ENCODE data around the gene SLC35E1. TPM values are rescaled to one million over a fixed set of nuclear protein-coding genes. Genes with fewer than 3 reads are reported as not detected.

SLC35E1 gene
- total RNA-seq, 2 experiments from 2014 or later: 46.2 to 46.3 TPM

DNA sequence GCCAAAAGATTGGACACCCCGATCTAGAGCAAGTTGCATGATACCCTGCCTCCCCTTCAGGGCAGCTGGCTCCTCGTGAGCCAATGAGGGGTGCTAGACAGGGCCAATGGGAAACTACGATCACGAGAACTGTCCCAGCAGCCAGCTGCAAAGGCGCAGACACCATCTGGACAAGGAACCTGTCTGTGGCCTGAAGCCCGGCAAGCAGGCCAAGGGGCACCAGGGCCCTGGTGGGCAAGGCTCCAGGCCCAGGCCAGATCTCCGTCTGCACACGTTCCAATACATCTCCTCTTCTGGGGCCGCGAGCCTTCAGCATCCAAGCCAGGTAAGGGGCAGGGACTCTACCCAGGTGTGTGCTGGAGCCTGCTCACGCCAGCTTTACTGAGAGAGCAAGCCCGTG is 35.6 kb upstream of the SLC35E1 start:
- Mint-ChIP-seq H3K9me3 (ENCODE audit: low read depth) (no peaks in the 10 kb centered on the region), H3K4me1 (peaks cover 40% of the 10 kb centered on the region), H3K36me3 (no peaks in the 10 kb centered on the region), H3K27me3 (no peaks in the 10 kb centered on the region), H3K27ac (peak overlapping the region; percentile 45), H3K4me3 (no peak overlapping the region)
- CTCF ChIA-PET: interaction anchor here (0.6 to 1.3 kb wide), 3 partner anchors 16 to 20 kb away, joined by 3 read pairs; partner anchors contain the start of gene MED26
- no peak for ATAC-seq
- no peak for DNase-seq

DNA sequence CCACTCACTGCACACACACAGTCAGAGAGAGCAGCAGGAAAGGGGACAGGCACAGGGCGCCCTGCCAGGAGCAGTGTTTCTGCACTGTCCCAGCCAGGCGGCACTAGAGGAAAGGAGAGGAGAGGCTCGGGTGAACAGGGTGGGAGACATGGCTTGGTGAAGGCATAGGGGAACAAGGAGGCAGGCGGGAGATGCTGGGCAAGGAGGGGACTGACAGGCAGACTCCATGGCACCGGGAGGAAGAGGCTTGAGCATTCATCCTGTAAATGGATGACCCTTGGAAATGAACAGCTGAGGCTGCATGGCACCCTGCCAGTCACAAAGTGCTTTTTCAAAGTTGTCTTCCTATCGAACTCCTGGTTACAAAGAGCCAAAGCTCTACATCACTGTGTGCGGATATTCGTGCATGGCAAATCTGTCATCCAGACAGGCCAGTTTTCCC is 33.4 kb upstream of the SLC35E1 start:
- Mint-ChIP-seq H3K9me3 (ENCODE audit: low read depth) (no peaks in the 10 kb centered on the region), H3K4me3 (no peak overlapping the region), H3K27me3 (no peaks in the 10 kb centered on the region), H3K4me1 (peaks cover 27% of the 10 kb centered on the region), H3K27ac (peak overlapping the region; percentile 4), H3K36me3 (no peaks in the 10 kb centered on the region)
- DNase-seq: no peak
- CTCF ChIA-PET: no interaction called here
- ATAC-seq: no peak

DNA sequence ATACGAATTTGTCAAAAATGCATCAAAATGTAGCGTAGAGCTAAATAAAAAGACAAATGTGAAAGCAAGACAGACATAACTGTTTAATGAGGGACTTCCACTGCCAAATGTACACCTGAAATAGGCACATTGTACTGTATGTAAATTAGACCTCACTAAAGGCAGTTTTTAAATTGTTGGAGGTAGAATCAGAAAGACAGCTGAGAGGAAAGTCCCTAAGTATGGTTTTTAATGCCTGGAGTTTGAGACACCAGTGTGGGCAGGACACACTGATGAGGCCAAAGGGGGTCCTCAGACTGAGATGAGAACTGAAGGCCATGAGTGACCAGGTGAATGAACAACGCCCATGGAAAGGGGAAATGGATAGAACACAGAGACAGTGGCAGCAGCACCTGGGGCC is 32.9 kb upstream of the SLC35E1 start:
- Mint-ChIP-seq H3K27me3 (no peaks in the 10 kb centered on the region), H3K4me1 (peaks cover 28% of the 10 kb centered on the region), H3K36me3 (no peaks in the 10 kb centered on the region), H3K9me3 (ENCODE audit: low read depth) (no peaks in the 10 kb centered on the region), H3K4me3 (no peak overlapping the region), H3K27ac (no peak overlapping the region)
- ATAC-seq (no peak), DNase-seq (no peak)
- CTCF ChIA-PET: no interaction called here

DNA sequence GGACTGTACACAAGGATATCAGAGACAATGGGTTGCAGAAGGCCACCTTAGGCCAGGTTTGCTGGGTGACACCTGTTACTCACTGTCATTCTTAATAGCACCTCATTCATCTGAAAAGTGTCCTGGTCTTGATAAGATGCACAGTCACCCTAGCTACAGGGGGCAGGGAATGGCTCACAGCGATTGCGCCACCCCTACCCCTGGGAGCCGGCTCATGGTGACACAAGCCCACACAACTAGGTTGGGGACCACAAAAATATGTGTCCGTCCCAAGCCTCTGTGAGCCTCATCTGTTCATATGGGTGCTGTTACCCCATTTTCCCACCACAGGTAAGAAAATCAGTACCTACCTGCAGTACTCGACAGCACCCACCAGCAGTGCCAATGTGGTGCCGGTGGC is 32.4 kb upstream of the SLC35E1 start:
- H3K9me3 Mint-ChIP-seq (ENCODE audit: low read depth): no peaks in the 10 kb centered on the region
- no peaks in the 10 kb centered on the region for H3K27me3 Mint-ChIP-seq
- CTCF ChIA-PET: interaction anchor here (1.3 kb wide), 1 partner anchor 17 kb away, joined by 4 read pairs; no protein-coding TSS in a partner anchor
- H3K4me3 Mint-ChIP-seq: no peak overlapping the region
- peaks cover 27% of the 10 kb centered on the region for H3K4me1 Mint-ChIP-seq
- DNase-seq (no peak), ATAC-seq (no peak)
- no peak overlapping the region for H3K27ac Mint-ChIP-seq
- no peaks in the 10 kb centered on the region for H3K36me3 Mint-ChIP-seq

DNA sequence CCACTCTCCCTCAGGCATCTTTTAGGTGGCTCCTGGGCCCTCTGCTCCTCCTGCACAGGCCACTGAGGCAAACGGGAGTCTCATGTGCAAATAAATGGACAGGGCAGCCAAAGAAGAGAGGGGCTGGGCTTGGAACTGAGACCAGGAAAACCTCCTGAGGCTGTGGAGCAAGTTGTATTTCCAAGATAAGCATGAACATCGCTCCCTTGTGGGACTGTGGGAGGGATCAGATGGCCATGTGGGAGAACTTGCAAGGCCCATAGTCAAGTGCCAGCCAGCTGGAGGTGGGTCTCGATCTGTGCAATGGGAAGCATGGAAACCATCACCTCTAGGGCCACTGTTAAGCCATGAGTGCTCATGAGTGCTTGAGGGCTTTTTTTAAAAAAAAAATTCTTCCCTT is 30.9 kb upstream of the SLC35E1 start:
- Mint-ChIP-seq H3K4me3 (no peak overlapping the region), H3K9me3 (ENCODE audit: low read depth) (no peaks in the 10 kb centered on the region), H3K4me1 (peaks cover 22% of the 10 kb centered on the region), H3K36me3 (no peaks in the 10 kb centered on the region), H3K27me3 (no peaks in the 10 kb centered on the region), H3K27ac (no peak overlapping the region)
- DNase-seq (no peak), ATAC-seq (no peak)
- CTCF ChIA-PET: no interaction called here

DNA sequence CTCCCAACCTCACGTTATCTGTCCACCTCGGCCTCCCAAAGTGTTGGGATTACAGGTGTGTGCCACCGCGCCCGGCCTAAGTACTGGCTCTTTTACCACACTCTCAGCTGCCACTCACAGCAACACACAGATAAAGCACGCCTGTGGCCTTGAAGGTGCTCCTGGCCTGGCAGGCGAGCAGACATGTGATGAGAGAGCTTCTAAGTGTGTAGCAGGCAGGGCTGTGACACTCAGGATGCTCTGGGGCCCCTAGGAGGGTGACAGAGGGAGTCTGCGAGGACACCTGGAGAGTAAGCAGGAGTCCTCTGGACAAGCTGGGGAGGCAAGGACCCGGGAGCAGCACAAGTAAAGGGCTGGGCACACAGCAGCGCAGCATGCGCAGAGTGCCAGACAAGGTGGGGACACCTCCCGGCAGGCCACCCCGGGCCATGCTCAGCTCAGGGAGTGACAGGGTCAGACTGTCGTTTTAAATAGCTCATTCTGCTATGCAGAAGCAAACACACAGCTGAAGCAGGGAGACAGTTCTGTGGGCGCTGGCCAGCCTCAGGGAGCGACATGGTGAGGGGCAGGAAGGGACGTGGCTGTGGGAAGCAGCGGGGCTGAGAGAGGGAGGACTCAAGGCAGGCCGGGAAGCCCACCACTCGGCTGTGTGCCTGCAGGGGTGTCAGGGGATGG is 29.3 kb upstream of the SLC35E1 start:
- no peak for DNase-seq
- H3K27me3 Mint-ChIP-seq: no peaks in the 10 kb centered on the region
- no peaks in the 10 kb centered on the region for H3K36me3 Mint-ChIP-seq
- no peak overlapping the region for H3K4me3 Mint-ChIP-seq
- no peaks in the 10 kb centered on the region for H3K9me3 Mint-ChIP-seq (ENCODE audit: low read depth)
- CTCF ChIA-PET: interaction anchor here (1.1 kb wide), 1 partner anchor 45 kb away, joined by 3 read pairs; no protein-coding TSS in a partner anchor
- peaks cover 26% of the 10 kb centered on the region for H3K4me1 Mint-ChIP-seq
- H3K27ac Mint-ChIP-seq: no peak overlapping the region
- ATAC-seq: no peak

DNA sequence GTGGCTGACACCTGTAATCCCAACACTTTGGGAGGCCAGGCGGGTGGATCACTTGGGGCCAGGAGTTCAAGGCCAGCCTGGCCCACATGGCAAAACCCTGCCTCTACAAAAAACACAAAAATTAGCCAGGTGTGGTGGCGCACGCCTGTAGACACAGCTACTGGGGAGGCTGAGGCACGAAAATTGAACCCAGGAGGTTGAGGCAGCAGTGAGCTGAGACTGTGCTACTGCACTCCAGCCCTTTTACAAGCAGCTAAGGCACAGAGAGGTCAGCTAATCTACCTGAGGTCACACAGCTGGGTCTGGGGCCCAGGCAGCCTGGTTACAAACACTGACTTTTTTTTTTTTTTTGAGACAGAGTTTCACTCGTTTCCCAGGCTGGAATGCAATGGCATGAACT is 28.6 kb upstream of the SLC35E1 start:
- Mint-ChIP-seq H3K27me3 (no peaks in the 10 kb centered on the region), H3K9me3 (ENCODE audit: low read depth) (no peaks in the 10 kb centered on the region), H3K4me3 (no peak overlapping the region), H3K36me3 (no peaks in the 10 kb centered on the region), H3K4me1 (peaks cover 33% of the 10 kb centered on the region), H3K27ac (no peak overlapping the region)
- CTCF ChIA-PET: interaction anchor here (1.0 to 1.1 kb wide), 3 partner anchors 11 to 45 kb away, joined by 3 to 5 read pairs (median 3); no protein-coding TSS in a partner anchor
- DNase-seq: no peak
- ATAC-seq: no peak

DNA sequence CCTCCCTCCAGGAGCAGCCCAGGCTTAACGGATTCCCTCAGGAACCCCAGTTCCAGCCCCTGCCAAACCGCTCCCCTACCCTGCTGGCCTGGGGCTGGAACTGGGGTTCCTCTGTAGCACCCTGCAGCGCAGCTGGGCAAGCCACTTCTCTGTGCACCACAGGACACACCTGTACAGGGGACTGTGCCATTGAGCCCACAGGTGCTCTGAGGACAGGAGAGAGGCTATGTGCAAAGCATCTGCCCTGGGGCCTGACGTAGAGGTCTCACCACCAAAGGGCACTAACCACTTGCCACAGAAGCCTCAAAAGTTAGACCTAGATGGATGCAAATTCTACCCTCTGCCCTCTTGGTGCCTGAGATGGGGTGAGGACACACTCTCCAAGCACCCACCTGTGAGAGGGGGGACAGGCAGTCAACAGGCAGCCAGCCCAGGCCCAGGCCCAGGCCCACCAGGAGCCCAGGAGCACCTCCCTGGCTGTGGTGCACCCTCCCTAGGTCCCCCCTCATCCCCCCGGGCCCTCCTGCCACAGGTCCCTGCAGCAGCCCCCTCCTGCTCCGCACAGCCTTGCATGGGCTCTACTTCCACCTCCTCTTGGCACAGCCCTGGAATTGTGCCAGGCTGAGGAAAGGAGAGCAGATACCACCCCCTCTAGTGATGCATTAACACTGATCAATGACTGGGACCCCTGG is 27.6 kb upstream of the SLC35E1 start:
- CTCF ChIA-PET: interaction anchor here (1.0 to 1.7 kb wide), 3 partner anchors 12 kb away, joined by 3 to 5 read pairs (median 5); no protein-coding TSS in a partner anchor
- no peaks in the 10 kb centered on the region for H3K27me3 Mint-ChIP-seq

DNA sequence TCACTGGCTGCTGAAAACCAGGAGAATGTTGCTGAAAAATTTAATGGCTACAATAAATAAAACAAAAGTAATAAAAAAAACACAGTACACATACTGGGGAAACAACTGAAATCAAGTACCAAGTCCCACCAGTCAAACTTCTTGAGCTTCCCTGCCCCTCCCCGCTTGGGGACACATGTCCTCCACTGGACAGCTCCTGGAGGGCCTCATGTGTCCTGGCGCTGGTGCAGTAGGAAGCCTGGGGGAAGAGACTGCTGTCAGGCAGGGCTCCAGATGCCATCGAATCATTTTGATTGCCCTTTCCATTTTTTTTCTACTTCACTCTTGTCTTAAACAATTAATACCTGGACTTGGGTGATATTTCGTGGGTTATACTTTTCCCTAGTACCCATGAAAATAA is 26.6 kb upstream of the SLC35E1 start:
- peaks cover 45% of the 10 kb centered on the region for H3K4me1 Mint-ChIP-seq
- H3K4me3 Mint-ChIP-seq: no peak overlapping the region
- no peaks in the 10 kb centered on the region for H3K9me3 Mint-ChIP-seq (ENCODE audit: low read depth)
- ATAC-seq (no peak), DNase-seq (no peak)
- H3K27me3 Mint-ChIP-seq: no peaks in the 10 kb centered on the region
- no peak overlapping the region for H3K27ac Mint-ChIP-seq
- CTCF ChIA-PET: interaction anchor here (1.7 kb wide), 1 partner anchor 11 kb away, joined by 5 read pairs; no protein-coding TSS in a partner anchor
- no peaks in the 10 kb centered on the region for H3K36me3 Mint-ChIP-seq

More for the DNA sequence above, 27.6 kb upstream of the SLC35E1 start:
- Mint-ChIP-seq H3K36me3 (no peaks in the 10 kb centered on the region), H3K27ac (no peak overlapping the region), H3K9me3 (ENCODE audit: low read depth) (no peaks in the 10 kb centered on the region), H3K4me3 (no peak overlapping the region), H3K4me1 (peaks cover 36% of the 10 kb centered on the region)
- no peak for ATAC-seq
- DNase-seq: no peak

DNA sequence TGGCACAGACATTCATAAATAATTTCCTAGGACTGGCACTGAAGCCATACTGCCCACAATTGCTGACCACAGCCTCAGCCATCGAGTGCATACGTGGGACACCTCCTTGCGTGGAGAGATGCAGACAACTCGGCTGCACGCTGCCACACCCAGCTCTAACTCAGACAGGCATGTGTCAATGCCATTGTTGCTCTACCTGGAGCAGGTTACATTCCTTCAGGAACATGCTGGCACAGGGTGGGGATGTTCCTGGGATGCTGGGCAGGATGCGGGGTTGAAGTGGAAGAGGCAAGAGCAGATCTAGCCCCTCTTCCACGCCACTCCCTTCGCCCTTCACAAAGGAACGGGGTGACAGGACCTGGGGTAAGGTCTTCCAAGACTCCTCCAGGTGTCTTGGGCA is 24.2 kb upstream of the SLC35E1 start:
- H3K27me3 Mint-ChIP-seq: no peaks in the 10 kb centered on the region
- H3K4me1 Mint-ChIP-seq: peaks cover 69% of the 10 kb centered on the region
- CTCF ChIA-PET: no interaction called here
- H3K27ac Mint-ChIP-seq: no peak overlapping the region
- ATAC-seq (no peak), DNase-seq (no peak)
- H3K4me3 Mint-ChIP-seq: no peak overlapping the region
- H3K9me3 Mint-ChIP-seq (ENCODE audit: low read depth): no peaks in the 10 kb centered on the region
- peaks cover 2% of the 10 kb centered on the region for H3K36me3 Mint-ChIP-seq

DNA sequence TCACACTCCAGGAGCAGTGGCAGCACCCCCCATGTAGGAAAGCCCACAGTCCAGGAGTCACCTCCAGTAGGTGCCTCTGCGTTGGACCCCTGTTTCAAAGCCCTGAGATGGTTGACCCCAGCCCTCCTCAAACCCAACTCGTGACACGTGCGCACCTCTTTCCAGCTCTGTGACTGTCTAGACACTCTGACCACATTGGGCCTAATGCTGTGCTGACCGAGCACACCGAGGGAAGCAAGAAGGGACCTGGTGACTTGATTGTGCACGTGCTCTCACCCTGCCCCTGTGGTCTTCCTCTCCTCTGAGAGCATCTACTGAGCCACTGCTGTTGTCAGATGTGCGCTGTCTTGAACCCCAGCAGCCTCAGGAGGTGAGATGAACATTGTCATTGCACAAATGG is 22.9 kb upstream of the SLC35E1 start:
- Mint-ChIP-seq H3K27ac (peak overlapping the region; percentile 91), H3K36me3 (peaks cover 2% of the 10 kb centered on the region), H3K4me3 (peak overlapping the region; percentile 60), H3K4me1 (peaks cover 75% of the 10 kb centered on the region), H3K27me3 (no peaks in the 10 kb centered on the region), H3K9me3 (ENCODE audit: low read depth) (no peaks in the 10 kb centered on the region)
- CTCF ChIA-PET: interaction anchor here (0.6 to 1.0 kb wide), 2 partner anchors 15 to 17 kb away, joined by 3 read pairs; no protein-coding TSS in a partner anchor
- ATAC-seq (peak; percentile 28), DNase-seq (no peak)

DNA sequence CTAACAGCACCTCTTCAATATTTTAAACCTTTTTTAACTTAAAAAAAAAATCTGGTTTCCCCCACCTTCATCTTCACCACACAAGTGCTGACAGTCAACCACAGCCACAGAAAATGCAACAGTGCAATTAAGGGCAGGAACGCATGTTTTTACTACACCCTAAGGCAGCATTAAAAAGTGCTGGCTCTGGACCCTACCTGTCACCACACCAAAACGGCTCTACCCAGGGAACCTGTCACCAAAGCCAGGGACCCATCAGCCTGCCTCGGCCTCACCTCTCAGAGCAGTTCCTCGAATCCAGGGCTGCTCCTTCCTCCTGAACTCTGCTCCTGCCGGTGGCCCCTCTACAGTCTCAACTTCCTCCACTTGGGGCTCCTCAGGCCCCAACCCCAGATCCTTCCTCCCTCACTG is 22.5 kb upstream of the SLC35E1 start:
- CTCF ChIA-PET: interaction anchor here (1.4 kb wide), 1 partner anchor 10 kb away, joined by 3 read pairs; no protein-coding TSS in a partner anchor
- H3K9me3 Mint-ChIP-seq (ENCODE audit: low read depth): no peaks in the 10 kb centered on the region

DNA sequence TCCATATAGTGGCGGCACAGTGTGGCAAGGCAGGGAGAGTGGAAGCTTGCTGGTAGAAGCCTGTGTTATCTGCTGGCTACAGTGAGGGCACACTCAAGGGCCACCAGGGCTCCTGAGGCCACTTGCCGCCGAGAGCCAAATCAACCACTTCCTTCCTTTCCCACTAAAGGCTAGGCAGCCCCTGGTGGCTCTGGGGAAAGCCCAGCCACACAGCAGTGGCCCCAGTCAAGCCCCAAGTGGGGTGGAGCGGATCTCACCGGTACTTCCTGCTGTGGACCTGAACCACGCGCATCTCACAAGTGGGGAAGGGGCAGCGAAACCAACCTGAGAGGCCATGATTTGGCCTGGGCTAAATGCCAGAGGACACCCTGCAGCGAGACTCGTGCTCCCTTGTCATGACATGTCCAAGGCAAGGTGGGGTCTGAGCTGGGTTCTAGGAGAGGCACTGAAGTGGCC is 21.9 kb upstream of the SLC35E1 start:
- peak; percentile 69 for ATAC-seq
- Mint-ChIP-seq H3K27me3 (no peaks in the 10 kb centered on the region), H3K9me3 (ENCODE audit: low read depth) (no peaks in the 10 kb centered on the region), H3K4me3 (peak overlapping the region; percentile 60), H3K27ac (peak overlapping the region; percentile 91), H3K36me3 (peaks cover 2% of the 10 kb centered on the region), H3K4me1 (peaks cover 83% of the 10 kb centered on the region)
- CTCF ChIA-PET: interaction anchor here (1.0 to 1.4 kb wide), 4 partner anchors 10 to 33 kb away, joined by 3 to 4 read pairs (median 3); partner anchors contain the start of gene MED26
- DNase-seq: peak; percentile 86

More for the DNA sequence above, 22.5 kb upstream of the SLC35E1 start:
- peak overlapping the region; percentile 91 for H3K27ac Mint-ChIP-seq
- H3K4me3 Mint-ChIP-seq: peak overlapping the region; percentile 60
- peak; percentile 66 for ATAC-seq
- peaks cover 2% of the 10 kb centered on the region for H3K36me3 Mint-ChIP-seq
- no peaks in the 10 kb centered on the region for H3K27me3 Mint-ChIP-seq
- peak; percentile 73 for DNase-seq
- H3K4me1 Mint-ChIP-seq: peaks cover 79% of the 10 kb centered on the region

Data from activated CD8-positive, alpha-beta memory T cell treated with anti-CD3 and anti-CD28 coated beads, Interleukin-2, amount 10 ng/mL, durations not matched to agents 7 days and 5 days (primary cell).